ENCODE data around the gene LARP1B.
"Not testable (repeated sequence)": the region's sequence is repeated elsewhere in the genome, so short reads cannot be mapped to it uniquely, and the experiment has no call there.

The LARP1B gene

DNA sequence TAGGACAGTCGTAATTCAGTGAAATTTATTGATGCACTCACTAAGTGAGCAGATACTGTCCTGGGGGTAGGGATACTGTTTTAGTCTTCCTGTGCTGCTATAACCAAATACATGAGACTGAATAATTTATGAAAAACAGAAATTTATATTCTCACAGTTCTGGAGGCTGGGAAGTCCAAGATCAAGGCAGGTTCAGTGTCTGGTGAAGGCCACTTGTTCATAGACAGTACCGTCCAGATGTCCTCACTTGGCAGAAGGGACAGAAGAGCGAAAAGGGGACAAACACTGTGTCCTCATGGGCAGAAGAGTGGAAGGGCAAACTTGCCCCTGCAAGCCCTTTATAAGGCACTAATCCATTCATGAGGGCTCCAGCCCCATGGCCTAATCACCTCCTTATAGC is 180.9 kb downstream of the LARP1B start:
- Histone ChIP-seq H3K36me3 (no peaks in the 10 kb centered on the region), H3K27me3 (no peaks in the 10 kb centered on the region), H4K20me1 (no peaks in the 10 kb centered on the region), H3K9me3 (peaks cover 4% of the 10 kb centered on the region; the same call in 1 of the 2 replicates), H3K4me3 (no peak overlapping the region), H3K9ac (no peak overlapping the region), H3K4me2 (no peak overlapping the region), H3K4me1 (no peaks in the 10 kb centered on the region), H3K27ac (no peak overlapping the region)
- TF ChIP-seq Cebpa-rat (IDR thresholded peaks at IDR 0.05): no peak

DNA sequence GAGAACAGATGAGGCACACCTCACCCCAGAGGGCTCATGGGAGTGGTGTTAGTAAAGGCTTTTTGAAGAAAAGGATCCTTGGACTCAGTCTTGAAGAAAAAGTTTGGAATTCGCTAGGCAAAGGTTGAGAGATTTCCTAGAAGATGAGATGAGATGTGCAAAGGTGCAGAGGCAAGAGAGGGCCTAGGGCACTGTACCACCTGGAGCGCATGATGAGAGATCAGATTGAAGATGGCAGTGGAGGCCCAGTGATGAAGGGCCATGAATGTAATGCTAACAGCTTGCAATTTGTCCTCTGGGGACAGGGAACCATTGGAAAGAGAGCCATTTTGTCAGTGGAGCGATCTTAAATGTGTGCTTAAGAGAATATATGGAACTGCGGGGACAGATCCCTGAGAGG is 181.5 kb downstream of the LARP1B start:
- Histone ChIP-seq H3K36me3 (no peaks in the 10 kb centered on the region), H3K9me3 (peaks cover 8% of the 10 kb centered on the region; the same call in 1 of the 2 replicates), H3K27ac (no peak overlapping the region), H3K4me3 (no peak overlapping the region), H4K20me1 (no peaks in the 10 kb centered on the region), H3K4me1 (no peaks in the 10 kb centered on the region), H3K27me3 (no peaks in the 10 kb centered on the region), H3K4me2 (no peak overlapping the region), H3K9ac (no peak overlapping the region)
- TF ChIP-seq Cebpa-rat (IDR thresholded peaks at IDR 0.05): no peak

GRCh38 chr4:128244379-128244778 is 183.3 kb downstream of the LARP1B start:
- Histone ChIP-seq H3K4me2 (no peak overlapping the region), H4K20me1 (no peaks in the 10 kb centered on the region), H3K9ac (no peak overlapping the region), H3K9me3 (peaks cover 25% of the 10 kb centered on the region), H3K27me3 (no peaks in the 10 kb centered on the region), H3K4me1 (no peaks in the 10 kb centered on the region), H3K36me3 (no peaks in the 10 kb centered on the region), H3K4me3 (no peak overlapping the region), H3K27ac (no peak overlapping the region)
- no peak for TF ChIP-seq Cebpa-rat (IDR thresholded peaks at IDR 0.05)

- H3K9ac ChIP-seq, H3K4me3 ChIP-seq, H3K4me2 ChIP-seq, H3K27me3 ChIP-seq, H4K20me1 ChIP-seq, H3K36me3 ChIP-seq, H3K4me1 ChIP-seq, H3K27ac ChIP-seq: not testable (repeated sequence)
- H3K9me3 ChIP-seq: peaks cover 33% of the 10 kb centered on the region
Measured at GRCh38 chr4:128245391-128245790, 184.3 kb downstream of the LARP1B start.

- Histone ChIP-seq H3K4me2 (no peak overlapping the region), H3K27ac (no peak overlapping the region), H3K4me1 (no peaks in the 10 kb centered on the region), H3K4me3 (no peak overlapping the region), H4K20me1 (no peaks in the 10 kb centered on the region), H3K9ac (no peak overlapping the region), H3K27me3 (no peaks in the 10 kb centered on the region), H3K36me3 (no peaks in the 10 kb centered on the region), H3K9me3 (peaks cover 54% of the 10 kb centered on the region)
- TF ChIP-seq Cebpa-rat (IDR thresholded peaks at IDR 0.05): no peak
Measured at GRCh38 chr4:128247906-128248305, 186.8 kb downstream of the LARP1B start.

DNA sequence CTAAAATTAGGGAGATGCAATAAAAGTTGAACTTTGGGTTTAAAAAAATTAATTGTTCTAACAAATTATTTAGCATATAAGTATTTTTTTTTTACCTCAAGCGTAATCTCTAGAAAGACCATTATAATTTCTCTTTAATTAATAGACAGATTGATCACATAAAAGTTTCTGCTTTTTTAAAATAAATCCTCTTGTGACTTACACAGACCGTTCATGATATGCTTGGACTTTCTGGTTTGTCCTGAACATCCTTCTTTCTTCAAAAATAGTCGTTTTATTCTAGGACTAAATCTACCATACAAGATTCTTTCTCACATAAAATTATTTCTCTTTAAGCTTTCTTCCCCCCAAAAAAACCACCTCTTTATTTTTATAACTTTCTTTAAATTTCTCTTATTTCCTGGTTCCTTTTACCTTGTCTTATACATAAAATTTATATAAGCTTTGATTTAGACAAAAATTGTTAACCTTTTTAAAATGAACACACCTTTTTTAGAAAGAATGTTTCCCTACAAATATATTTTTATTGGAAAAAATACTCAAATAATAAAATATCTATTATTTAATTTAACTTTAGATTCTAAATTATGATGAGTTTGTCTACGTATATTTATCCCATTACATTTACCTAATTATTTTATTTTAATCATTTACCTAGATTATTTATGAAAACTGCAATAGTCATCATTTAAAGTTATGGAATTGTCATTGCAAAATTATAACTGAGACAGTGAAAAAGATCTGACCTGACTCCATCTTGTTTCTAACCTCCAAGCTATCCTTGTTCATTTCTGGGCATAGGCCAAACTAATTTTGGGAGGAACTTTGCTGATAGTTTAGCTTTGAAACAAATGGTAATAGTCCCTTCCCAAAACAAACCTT is 188.9 kb downstream of the LARP1B start:
- no peak for TF ChIP-seq Cebpa-rat (IDR thresholded peaks at IDR 0.05)
- Histone ChIP-seq H3K9me3 (peaks cover 57% of the 10 kb centered on the region), H3K27ac (no peak overlapping the region)

GRCh38 chr4:128255906-128256305 is 194.8 kb downstream of the LARP1B start:
- Histone ChIP-seq H3K9ac (no peak overlapping the region), H3K4me2 (no peak overlapping the region), H3K36me3 (no peaks in the 10 kb centered on the region), H3K4me1 (no peaks in the 10 kb centered on the region; the same call in 1 of the 2 replicates), H4K20me1 (no peaks in the 10 kb centered on the region), H3K4me3 (no peak overlapping the region), H3K27me3 (no peaks in the 10 kb centered on the region), H3K27ac (no peak overlapping the region), H3K9me3 (peaks cover 33% of the 10 kb centered on the region)
- no peak for TF ChIP-seq Cebpa-rat (IDR thresholded peaks at IDR 0.05)

More for the DNA sequence above, 188.9 kb downstream of the LARP1B start:
- H3K4me3 ChIP-seq: no peak overlapping the region
- H3K4me2 ChIP-seq: no peak overlapping the region
- H3K4me1 ChIP-seq: no peaks in the 10 kb centered on the region
- H3K9ac ChIP-seq: no peak overlapping the region
- H3K27me3 ChIP-seq: no peaks in the 10 kb centered on the region
- no peaks in the 10 kb centered on the region for H3K36me3 ChIP-seq
- H4K20me1 ChIP-seq: no peaks in the 10 kb centered on the region

- no peaks in the 10 kb centered on the region for H3K27me3 ChIP-seq
- no peak for TF ChIP-seq Cebpa-rat (IDR thresholded peaks at IDR 0.05)
- H3K4me1 ChIP-seq: no peaks in the 10 kb centered on the region; the same call in 1 of the 2 replicates
- no peaks in the 10 kb centered on the region for H4K20me1 ChIP-seq
- no peaks in the 10 kb centered on the region for H3K36me3 ChIP-seq
- H3K4me3 ChIP-seq: no peak overlapping the region
- H3K4me2 ChIP-seq: no peak overlapping the region
- peaks cover 31% of the 10 kb centered on the region for H3K9me3 ChIP-seq
- no peak overlapping the region for H3K27ac ChIP-seq
- H3K9ac ChIP-seq: no peak overlapping the region
Measured at GRCh38 chr4:128256539-128256938, 195.4 kb downstream of the LARP1B start.

DNA sequence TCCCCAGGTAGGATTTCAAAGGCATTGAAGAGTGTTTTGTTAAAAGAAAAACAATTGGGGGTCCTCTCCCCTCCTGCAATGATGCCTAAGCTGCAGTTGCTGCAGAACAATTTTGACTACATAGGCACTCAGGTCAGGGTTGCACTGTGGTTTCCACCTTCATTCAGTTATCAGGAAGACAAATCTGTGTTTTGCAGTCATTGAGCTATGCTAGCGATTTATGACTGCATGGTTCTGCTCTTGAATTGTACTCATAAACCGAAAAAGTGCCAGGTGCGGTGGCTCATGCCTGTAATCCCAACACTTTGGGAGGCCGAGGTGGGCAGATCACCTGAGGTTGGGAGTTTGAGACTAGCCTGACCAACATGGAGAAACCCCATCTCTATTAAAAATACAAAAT is 197.1 kb downstream of the LARP1B start:
- H3K4me1 ChIP-seq, H3K27me3 ChIP-seq, H3K36me3 ChIP-seq, H3K27ac ChIP-seq, H4K20me1 ChIP-seq, H3K4me2 ChIP-seq, H3K4me3 ChIP-seq, H3K9ac ChIP-seq: not testable (repeated sequence)
- peaks cover 20% of the 10 kb centered on the region for H3K9me3 ChIP-seq

GRCh38 chr4:128259889-128260288 is 198.8 kb downstream of the LARP1B start:
- H4K20me1 ChIP-seq, H3K9ac ChIP-seq, H3K4me1 ChIP-seq, H3K36me3 ChIP-seq, H3K4me2 ChIP-seq, H3K27ac ChIP-seq, H3K27me3 ChIP-seq, H3K4me3 ChIP-seq: not testable (repeated sequence)
- H3K9me3 ChIP-seq: peaks cover 37% of the 10 kb centered on the region
